GM19351 (cell line): Measurements from ENCODE around the gene ANKS1A.
"Not testable (repeated sequence)": the region's sequence is repeated elsewhere in the genome, so short reads cannot be mapped to it uniquely, and the experiment has no call there.

Experiments used
- ATAC-seq: cut with Tn5 transposase; IDR thresholded peaks from one replicate; pipeline ENCODE4 v1.9.1; 2021; ENCODE audit warnings: mild to moderate bottlenecking, moderate library complexity; ENCODE audit not compliant: unreplicated experiment

The ANKS1A gene

GRCh38 chr6:34888874-34889555 is at the start of gene ANKS1A:
Gene ANKS1A, plus strand, starts transcription at chr6:34889255. Its CDS starts 148 bp downstream, at chr6:34889403.
- ATAC-seq, result no peak

GRCh38 chr6:34839666-34840352 is 49.2 kb upstream of the ANKS1A start:
- ATAC-seq, result no peak

GRCh38 chr6:34849066-34849465 is 40.0 kb upstream of the ANKS1A start:
- ATAC-seq, result not testable (repeated sequence)

GRCh38 chr6:34851361-34851760 is 37.7 kb upstream of the ANKS1A start:
- no peak for ATAC-seq

- ATAC-seq, result no peak
These were observed 36.5 kb upstream of the ANKS1A start for GRCh38 chr6:34852406-34853085.

- ATAC-seq, result no peak
These were observed 33.6 kb upstream of the ANKS1A start for GRCh38 chr6:34855463-34855862.

- no peak for ATAC-seq
These were observed 30.4 kb upstream of the ANKS1A start for GRCh38 chr6:34858681-34859080.

GRCh38 chr6:34859951-34860350 is 29.1 kb upstream of the ANKS1A start:
- ATAC-seq, result no peak

GRCh38 chr6:34860776-34861175 is 28.3 kb upstream of the ANKS1A start:
- ATAC-seq, result no peak

- ATAC-seq, result no peak
These were observed 25.0 kb upstream of the ANKS1A start for GRCh38 chr6:34864007-34864406.

- no peak for ATAC-seq
These were observed 23.9 kb upstream of the ANKS1A start for GRCh38 chr6:34865107-34865506.

GRCh38 chr6:34866509-34866908 is 22.5 kb upstream of the ANKS1A start:
- no peak for ATAC-seq

GRCh38 chr6:34867484-34867883 is 21.6 kb upstream of the ANKS1A start:
- ATAC-seq, result no peak

- ATAC-seq, result no peak
These were observed 17.2 kb upstream of the ANKS1A start for GRCh38 chr6:34871853-34872252.

- ATAC-seq, result no peak
These were observed 16.7 kb upstream of the ANKS1A start for GRCh38 chr6:34872332-34872731.

GRCh38 chr6:34875292-34876213 is 13.5 kb upstream of the ANKS1A start:
- no peak for ATAC-seq

GRCh38 chr6:34876472-34876871 is 12.6 kb upstream of the ANKS1A start:
- ATAC-seq, result no peak

GRCh38 chr6:34877259-34877658 is 11.8 kb upstream of the ANKS1A start:
- ATAC-seq, result no peak

- ATAC-seq, result no peak
These were observed 11.1 kb upstream of the ANKS1A start for GRCh38 chr6:34877869-34878485.

- ATAC-seq, result not testable (repeated sequence)
These were observed 5.0 kb upstream of the ANKS1A start for GRCh38 chr6:34884073-34884472.
